ENCODE measurements around the gene CYP3A5.

The CYP3A5 gene

DNA sequence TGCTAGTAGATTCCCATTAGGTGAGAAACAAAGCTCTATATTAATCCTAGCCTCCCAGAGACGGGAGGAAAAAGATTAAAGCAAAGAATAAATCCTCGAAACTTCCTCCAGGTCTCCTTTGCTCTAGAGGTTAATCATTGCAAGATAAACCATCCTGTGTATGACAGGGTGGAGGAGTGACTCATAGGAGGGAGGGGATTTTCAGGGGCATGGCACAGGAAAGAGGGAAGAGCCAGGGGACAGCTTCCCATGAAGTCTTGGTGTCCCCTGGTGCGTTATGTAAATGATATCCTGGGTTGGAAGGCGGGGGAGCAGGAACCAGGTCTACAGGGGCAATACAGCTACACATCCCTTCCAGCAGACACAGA is 780 bp downstream of the CYP3A5 start:
- DNase-seq (ENCODE audit: low read depth): peak; percentile 41
- TF ChIP-seq MYC (IDR thresholded peaks at IDR 0.05; ENCODE audit: low read depth, low read length) (no peak), POLR2A (IDR thresholded peaks at IDR 0.05; ENCODE audit: extremely low read depth, insufficient read length) (no peak)
- TF ChIP-seq, protein P1, sequence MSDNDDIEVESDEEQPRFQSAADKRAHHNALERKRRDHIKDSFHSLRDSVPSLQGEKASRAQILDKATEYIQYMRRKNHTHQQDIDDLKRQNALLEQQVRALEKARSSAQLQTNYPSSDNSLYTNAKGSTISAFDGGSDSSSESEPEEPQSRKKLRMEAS (IDR thresholded peaks at IDR 0.05; ENCODE audit: low read depth, low read length): no peak
- TF ChIP-seq, protein P2, sequence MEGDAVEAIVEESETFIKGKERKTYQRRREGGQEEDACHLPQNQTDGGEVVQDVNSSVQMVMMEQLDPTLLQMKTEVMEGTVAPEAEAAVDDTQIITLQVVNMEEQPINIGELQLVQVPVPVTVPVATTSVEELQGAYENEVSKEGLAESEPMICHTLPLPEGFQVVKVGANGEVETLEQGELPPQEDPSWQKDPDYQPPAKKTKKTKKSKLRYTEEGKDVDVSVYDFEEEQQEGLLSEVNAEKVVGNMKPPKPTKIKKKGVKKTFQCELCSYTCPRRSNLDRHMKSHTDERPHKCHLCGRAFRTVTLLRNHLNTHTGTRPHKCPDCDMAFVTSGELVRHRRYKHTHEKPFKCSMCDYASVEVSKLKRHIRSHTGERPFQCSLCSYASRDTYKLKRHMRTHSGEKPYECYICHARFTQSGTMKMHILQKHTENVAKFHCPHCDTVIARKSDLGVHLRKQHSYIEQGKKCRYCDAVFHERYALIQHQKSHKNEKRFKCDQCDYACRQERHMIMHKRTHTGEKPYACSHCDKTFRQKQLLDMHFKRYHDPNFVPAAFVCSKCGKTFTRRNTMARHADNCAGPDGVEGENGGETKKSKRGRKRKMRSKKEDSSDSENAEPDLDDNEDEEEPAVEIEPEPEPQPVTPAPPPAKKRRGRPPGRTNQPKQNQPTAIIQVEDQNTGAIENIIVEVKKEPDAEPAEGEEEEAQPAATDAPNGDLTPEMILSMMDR (IDR thresholded peaks at IDR 0.05; ENCODE audit: low read depth, low read length): no peak
- H3K4me3 ChIP-seq (ENCODE audit: low read depth, low read length): no peak overlapping the region

GRCh38 chr7:99677648-99678045 is 2.1 kb downstream of the CYP3A5 start:
- DNase-seq (ENCODE audit: low read depth): no peak
- TF ChIP-seq MYC (IDR thresholded peaks at IDR 0.05; ENCODE audit: low read depth, low read length) (no peak), POLR2A (IDR thresholded peaks at IDR 0.05; ENCODE audit: extremely low read depth, insufficient read length) (no peak)
- TF ChIP-seq, protein P2 (IDR thresholded peaks at IDR 0.05; ENCODE audit: low read depth, low read length): no peak
- TF ChIP-seq, protein P1 (IDR thresholded peaks at IDR 0.05; ENCODE audit: low read depth, low read length): no peak
- no peak overlapping the region for H3K4me3 ChIP-seq (ENCODE audit: low read depth, low read length)

DNA sequence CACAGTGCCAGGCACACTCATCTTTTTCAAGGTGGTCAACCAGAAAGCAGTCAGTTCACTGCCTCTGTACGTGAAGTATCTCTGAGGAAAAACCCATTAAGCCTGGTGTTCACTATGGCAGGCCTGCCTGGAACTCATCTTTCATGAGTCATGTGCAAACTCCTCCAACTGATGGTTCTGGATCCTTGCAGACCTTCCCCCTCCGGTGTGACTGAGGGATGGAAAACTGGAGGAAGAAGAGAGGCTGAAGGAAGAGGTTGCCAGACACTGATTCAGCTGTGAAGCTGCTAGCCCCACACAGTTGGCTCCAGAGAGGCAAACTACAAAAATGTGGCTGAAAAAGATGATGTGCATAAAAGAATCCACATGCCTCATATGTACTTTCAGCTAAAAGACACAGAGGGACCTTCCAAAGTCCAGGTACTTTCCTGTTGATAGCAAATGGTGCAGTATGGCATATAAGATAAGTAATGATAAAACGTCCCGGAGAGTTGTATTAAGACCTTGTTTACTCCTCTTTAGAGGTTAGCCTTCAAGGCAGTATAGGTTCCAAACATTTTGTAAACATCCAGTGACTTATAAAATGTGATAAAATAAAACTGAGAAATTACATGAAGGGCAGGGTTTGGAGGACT is 2.7 kb downstream of the CYP3A5 start:
- no peak for TF ChIP-seq MYC (IDR thresholded peaks at IDR 0.05; ENCODE audit: low read depth, low read length)
- TF ChIP-seq, protein P1 (IDR thresholded peaks at IDR 0.05; ENCODE audit: low read depth, low read length): no peak
- TF ChIP-seq POLR2A (IDR thresholded peaks at IDR 0.05; ENCODE audit: extremely low read depth, insufficient read length): no peak
- TF ChIP-seq, protein P2 (IDR thresholded peaks at IDR 0.05; ENCODE audit: low read depth, low read length): no peak
- DNase-seq (ENCODE audit: low read depth): no peak
- H3K4me3 ChIP-seq (ENCODE audit: low read depth, low read length): no peak overlapping the region

DNA sequence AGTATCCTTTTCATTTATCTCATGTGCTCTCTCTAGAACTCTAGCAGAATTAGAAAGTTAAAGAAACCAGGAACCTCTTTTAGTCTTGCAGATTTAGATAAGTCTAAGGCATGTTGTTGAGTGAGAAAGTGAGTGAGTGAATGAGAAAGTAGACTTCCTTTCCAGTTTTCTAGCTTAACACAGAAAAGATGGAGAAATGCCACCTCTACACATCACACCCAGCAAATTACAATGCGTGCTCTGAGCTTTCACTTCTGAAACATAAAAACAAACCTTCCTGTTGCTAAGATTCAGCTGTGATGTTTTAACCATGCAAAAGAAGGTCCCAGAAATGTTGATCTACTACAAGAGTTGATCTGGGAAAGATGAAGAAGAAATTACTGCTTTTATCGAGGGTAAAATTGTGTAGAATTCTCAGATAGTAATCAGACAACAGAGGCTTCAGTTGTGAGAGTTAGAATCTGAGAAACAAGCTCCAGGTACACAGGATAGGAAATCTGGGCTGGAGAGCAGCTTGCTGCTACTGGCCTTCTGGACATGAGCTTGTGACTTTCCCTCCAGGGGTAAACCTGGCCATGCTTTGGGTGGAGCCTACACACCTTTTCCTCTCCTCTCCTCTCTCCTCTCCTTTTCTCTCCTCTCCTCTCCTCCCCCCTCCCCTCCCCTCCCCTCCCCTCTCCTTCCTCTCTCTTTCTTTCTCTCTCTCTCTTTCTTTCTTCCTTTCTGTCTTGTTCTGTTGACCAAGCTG is 4.6 kb downstream of the CYP3A5 start:
- no peak for TF ChIP-seq MYC (IDR thresholded peaks at IDR 0.05; ENCODE audit: low read depth, low read length)
- TF ChIP-seq POLR2A (IDR thresholded peaks at IDR 0.05; ENCODE audit: extremely low read depth, insufficient read length): no peak
- TF ChIP-seq, protein P2 (IDR thresholded peaks at IDR 0.05; ENCODE audit: low read depth, low read length): no peak
- TF ChIP-seq, protein P1 (IDR thresholded peaks at IDR 0.05; ENCODE audit: low read depth, low read length): no peak
- H3K4me3 ChIP-seq (ENCODE audit: low read depth, low read length): no peak overlapping the region
- DNase-seq (ENCODE audit: low read depth): no peak

DNA sequence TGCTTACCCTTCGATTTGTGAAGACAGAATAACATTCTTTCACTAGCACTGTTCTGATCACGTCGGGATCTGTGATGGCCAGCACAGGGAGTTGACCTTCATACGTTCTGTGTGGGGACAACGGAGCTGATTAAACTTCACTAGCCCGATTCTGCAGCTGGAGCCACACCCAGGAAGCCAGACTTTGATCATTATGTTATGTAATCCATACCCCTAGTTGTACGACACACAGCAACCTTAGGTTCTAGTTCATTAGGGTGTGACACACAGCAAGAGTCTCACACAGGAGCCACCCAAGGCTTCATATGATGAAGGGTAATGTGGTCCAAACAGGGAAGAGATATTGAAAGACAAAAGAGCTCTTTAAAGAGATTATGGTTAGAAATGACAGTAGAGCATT is 7.2 kb downstream of the CYP3A5 start:
- TF ChIP-seq MYC (IDR thresholded peaks at IDR 0.05; ENCODE audit: low read depth, low read length) (no peak), POLR2A (IDR thresholded peaks at IDR 0.05; ENCODE audit: extremely low read depth, insufficient read length) (no peak)
- TF ChIP-seq, protein P1 (IDR thresholded peaks at IDR 0.05; ENCODE audit: low read depth, low read length): no peak
- TF ChIP-seq, protein P2 (IDR thresholded peaks at IDR 0.05; ENCODE audit: low read depth, low read length): no peak
- H3K4me3 ChIP-seq (ENCODE audit: low read depth, low read length): no peak overlapping the region
- DNase-seq (ENCODE audit: low read depth): no peak
